Ascending aorta (tissue), 2 donors: ENCODE data around the gene PCDHGA9. TPM values are rescaled to one million over a fixed set of nuclear protein-coding genes. Genes with fewer than 3 reads are reported as not detected.
"Not testable (repeated sequence)": the region's sequence is repeated elsewhere in the genome, so short reads cannot be mapped to it uniquely, and the experiment has no call there.

Experiments used
- DNase-seq, 2 donors: peaks; one replicate each; pipeline ENCODE4 v3.0.0-alpha.2; 2019; ENCODE audit warnings: low spot score in 2 of 2
- H3K27ac ChIP-seq, 2 donors: fragments of 200-600 bp; sonication (generic); one replicate each; pipeline ENCODE4 v1.5.1; 2016 to 2017; ENCODE audit warnings: mild to moderate bottlenecking in 1 of 2
- H3K27me3 ChIP-seq: fragments of 200-600 bp; sonication (generic); one replicate; pipeline ENCODE4 v1.5.1; 2017
- H3K36me3 ChIP-seq, 2 donors: fragments of 200-600 bp; sonication (generic); one replicate each; pipeline ENCODE4 v1.5.1; 2016
- H3K4me1 ChIP-seq, 2 donors: fragments of 200-600 bp; sonication (generic); one replicate each; pipeline ENCODE4 v1.5.1; 2016 to 2017; ENCODE audit warnings: mild to moderate bottlenecking in 1 of 2
- H3K4me3 ChIP-seq, 2 donors: fragments of 200-600 bp; sonication (generic); one replicate each; pipeline ENCODE4 v1.5.1; 2016 to 2017; ENCODE audit warnings: mild to moderate bottlenecking in 1 of 2
- H3K9me3 ChIP-seq, 2 donors: fragments of 200-600 bp; sonication (generic); one replicate each; pipeline ENCODE4 v1.5.1; 2016
- intact Hi-C: fragments of 100-400 bp; cut with DNase I; formaldehyde crosslinking; loops from one replicate; pipeline ENCODE4 v1.15.1; 2023
- total RNA-seq: library from RNA; depleted of rRNA; stranded (reverse); fragments of >200 nt; gene quantifications from one replicate; pipeline ENCODE4 v1.1.0, GENCODE V29; 2016
- TF ChIP-seq, protein P1 (sequence below), 3 experiments: fragments of 200-600 bp in 2 of 3; fragments of 450-650 bp in 1 of 3; sonication (generic) in 2 of 3; IDR thresholded peaks; one replicate each; pipeline ENCODE4 v1.5.1; 2016 to 2019; ENCODE audit warnings: antibody characterized with exemption in 3 of 3, mild to moderate bottlenecking in 1 of 3, moderate library complexity in 1 of 3

The PCDHGA9 gene
- total RNA-seq, 1 donor from 2014 or later = 3.2 TPM

DNA sequence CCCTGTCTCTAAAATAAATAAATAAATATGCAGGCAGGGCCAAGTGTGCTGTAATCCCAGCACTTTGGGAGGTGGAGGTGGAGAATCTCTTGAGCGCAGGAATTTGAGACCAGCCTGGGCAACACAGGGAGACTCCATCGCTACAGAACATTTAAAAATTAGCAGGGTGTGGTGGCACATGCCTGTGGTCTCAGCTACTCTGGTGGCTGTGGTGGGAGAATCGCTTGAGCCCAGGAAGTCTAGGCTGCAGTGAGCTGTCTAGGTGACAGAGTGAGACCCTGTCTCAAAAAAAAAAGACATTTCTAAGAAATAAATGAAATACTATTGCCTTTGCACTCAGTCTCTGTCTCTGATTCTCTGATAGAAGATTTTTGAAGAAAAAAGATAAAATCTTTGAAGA, 9.0 kb downstream of the PCDHGA9 start:
- Histone ChIP-seq H3K4me3 (no peak overlapping the region), H3K4me1 (no peaks in the 10 kb centered on the region), H3K27me3 (no peaks in the 10 kb centered on the region), H3K36me3 (peaks cover 0 to 6% of the 10 kb centered on the region in 2 donors), H3K27ac (no peak overlapping the region), H3K9me3 (peaks cover 95 to 100% of the 10 kb centered on the region in 2 donors)
- TF ChIP-seq, protein P1, sequence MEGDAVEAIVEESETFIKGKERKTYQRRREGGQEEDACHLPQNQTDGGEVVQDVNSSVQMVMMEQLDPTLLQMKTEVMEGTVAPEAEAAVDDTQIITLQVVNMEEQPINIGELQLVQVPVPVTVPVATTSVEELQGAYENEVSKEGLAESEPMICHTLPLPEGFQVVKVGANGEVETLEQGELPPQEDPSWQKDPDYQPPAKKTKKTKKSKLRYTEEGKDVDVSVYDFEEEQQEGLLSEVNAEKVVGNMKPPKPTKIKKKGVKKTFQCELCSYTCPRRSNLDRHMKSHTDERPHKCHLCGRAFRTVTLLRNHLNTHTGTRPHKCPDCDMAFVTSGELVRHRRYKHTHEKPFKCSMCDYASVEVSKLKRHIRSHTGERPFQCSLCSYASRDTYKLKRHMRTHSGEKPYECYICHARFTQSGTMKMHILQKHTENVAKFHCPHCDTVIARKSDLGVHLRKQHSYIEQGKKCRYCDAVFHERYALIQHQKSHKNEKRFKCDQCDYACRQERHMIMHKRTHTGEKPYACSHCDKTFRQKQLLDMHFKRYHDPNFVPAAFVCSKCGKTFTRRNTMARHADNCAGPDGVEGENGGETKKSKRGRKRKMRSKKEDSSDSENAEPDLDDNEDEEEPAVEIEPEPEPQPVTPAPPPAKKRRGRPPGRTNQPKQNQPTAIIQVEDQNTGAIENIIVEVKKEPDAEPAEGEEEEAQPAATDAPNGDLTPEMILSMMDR (IDR thresholded peaks at IDR 0.05) = no peak
- intact Hi-C loops = no loop called here
- no peak for DNase-seq

DNA sequence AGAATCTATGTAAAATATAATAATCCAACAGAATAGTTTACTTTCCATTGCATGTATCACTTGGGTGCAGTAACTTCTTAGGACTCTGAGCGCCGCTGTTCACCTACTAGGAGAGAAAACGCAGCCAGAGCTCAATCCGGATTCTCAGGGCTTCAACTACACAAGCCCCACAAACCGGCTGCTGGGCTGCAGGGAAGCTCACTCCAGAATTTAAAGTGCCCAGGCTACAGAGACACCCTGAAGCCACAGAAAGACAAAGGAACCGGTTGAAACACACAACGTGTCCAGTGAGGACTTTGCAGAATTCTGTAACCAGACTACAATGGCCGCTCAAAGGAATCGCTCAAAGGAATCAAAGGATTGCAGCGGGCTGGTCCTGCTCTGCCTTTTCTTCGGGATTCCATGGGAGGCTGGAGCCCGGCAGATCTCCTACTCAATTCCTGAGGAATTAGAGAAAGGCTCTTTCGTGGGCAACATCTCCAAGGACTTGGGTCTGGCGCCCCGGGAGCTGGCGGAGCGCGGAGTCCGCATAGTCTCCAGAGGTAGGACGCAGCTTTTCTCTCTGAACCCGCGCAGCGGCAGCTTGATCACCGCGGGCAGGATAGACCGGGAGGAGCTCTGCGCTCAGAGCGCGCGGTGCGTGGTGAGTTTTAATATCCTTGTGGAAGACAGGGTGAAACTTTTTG, 10.4 kb downstream of the PCDHGA9 start, which contains the start of gene PCDHGA10:
PCDHGA10 (plus strand) TSS at position 134 of the 686 bp plus-strand sequence; CDS start at position 323, 189 bp downstream.
- peak within 1 kb of the TSS; percentile 14 to 30 for H3K4me3 ChIP-seq

DNA sequence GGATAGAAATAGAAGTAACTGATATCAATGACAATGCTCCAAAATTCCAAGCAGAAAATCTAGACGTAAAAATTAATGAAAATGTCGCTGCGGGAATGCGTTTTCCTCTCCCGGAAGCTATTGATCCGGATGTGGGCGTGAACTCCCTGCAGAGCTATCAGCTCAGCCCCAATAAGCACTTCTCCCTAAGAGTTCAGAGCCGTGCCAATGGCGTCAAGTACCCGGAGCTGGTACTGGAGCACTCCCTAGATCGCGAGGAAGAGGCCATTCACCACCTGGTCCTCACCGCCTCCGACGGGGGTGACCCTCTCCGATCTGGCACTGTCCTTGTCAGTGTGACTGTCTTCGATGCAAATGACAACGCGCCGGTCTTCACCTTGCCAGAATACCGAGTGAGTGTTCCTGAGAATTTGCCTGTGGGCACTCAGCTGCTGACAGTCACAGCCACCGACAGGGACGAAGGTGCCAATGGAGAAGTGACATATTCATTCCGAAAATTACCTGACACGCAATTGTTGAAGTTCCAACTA, 11.0 kb downstream of the PCDHGA9 start:
- DNase-seq = no peak
- Histone ChIP-seq H3K9me3 (peaks cover 97 to 100% of the 10 kb centered on the region in 2 donors), H3K27ac (no peak overlapping the region), H3K27me3 (no peaks in the 10 kb centered on the region), H3K36me3 (peaks cover 0 to 6% of the 10 kb centered on the region in 2 donors), H3K4me3 (peak overlapping the region; percentile 14 to 30), H3K4me1 (no peaks in the 10 kb centered on the region)
- TF ChIP-seq, protein P1 (IDR thresholded peaks at IDR 0.05) = no peak
- intact Hi-C loops = no loop called here

More for the DNA sequence above, 10.4 kb downstream of the PCDHGA9 start, which contains the start of gene PCDHGA10:
- no peak for DNase-seq
- peaks cover 0 to 6% of the 10 kb centered on the region in 2 donors for H3K36me3 ChIP-seq
- intact Hi-C loops = no loop called here
- TF ChIP-seq, protein P1 (IDR thresholded peaks at IDR 0.05) = peak in 2 of 3 experiments; percentile 6 to 12
- H3K27me3 ChIP-seq = no peaks in the 10 kb centered on the region
- H3K27ac ChIP-seq = no peak within 1 kb of the TSS
- H3K9me3 ChIP-seq = peaks cover 96 to 100% of the 10 kb centered on the region in 2 donors
- no peaks in the 10 kb centered on the region for H3K4me1 ChIP-seq

DNA sequence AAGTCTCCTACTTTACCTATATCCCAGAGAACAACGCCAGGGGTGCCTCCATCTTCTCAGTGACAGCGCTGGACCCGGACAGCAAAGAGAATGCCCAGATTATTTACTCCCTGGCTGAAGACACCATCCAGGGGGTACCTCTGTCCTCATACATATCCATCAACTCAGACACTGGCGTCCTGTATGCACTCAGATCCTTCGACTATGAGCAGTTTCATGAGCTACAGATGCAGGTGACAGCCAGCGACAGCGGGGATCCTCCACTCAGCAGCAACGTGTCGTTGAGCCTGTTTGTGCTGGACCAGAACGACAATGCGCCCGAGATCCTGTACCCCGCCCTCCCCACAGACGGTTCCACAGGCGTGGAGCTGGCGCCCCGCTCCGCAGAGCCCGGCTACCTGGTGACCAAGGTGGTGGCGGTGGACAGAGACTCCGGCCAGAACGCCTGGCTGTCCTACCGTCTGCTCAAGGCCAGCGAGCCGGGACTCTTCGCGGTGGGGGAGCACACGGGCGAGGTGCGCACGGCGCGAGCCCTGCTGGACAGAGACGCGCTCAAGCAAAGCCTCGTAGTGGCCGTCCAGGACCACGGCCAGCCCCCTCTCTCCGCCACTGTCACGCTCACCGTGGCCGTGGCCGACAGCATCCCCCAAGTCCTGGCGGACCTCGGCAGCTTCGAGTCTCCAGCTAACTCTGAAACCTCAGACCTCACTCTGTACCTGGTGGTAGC, 12.1 kb downstream of the PCDHGA9 start:
- not testable (repeated sequence) for H3K4me3 ChIP-seq
- intact Hi-C loops = loop anchor here (5.0 kb wide), 1 partner anchor 148 kb away; no protein-coding TSS in a partner anchor

DNA sequence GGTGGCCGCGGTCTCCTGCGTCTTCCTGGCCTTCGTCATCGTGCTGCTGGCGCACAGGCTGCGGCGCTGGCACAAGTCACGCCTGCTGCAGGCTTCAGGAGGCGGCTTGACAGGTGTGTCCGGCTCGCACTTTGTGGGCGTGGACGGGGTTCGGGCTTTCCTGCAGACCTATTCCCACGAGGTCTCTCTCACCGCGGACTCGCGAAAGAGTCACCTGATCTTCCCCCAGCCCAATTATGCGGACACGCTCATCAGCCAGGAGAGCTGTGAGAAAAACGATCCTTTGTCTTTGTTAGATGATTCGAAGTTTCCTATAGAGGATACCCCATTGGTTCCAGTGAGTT, 12.7 kb downstream of the PCDHGA9 start:
- H3K36me3 ChIP-seq, H3K4me1 ChIP-seq, H3K27me3 ChIP-seq, DNase-seq, H3K4me3 ChIP-seq, H3K27ac ChIP-seq: not testable (repeated sequence)
- intact Hi-C loops = loop anchor here (5.0 kb wide), 1 partner anchor 147 kb away; no protein-coding TSS in a partner anchor
- H3K9me3 ChIP-seq = peaks cover 97 to 100% of the 10 kb centered on the region in 2 donors

More for the DNA sequence above, 12.1 kb downstream of the PCDHGA9 start:
- peaks cover 97 to 100% of the 10 kb centered on the region in 2 donors for H3K9me3 ChIP-seq
- not testable (repeated sequence) for DNase-seq, H3K27ac ChIP-seq, H3K27me3 ChIP-seq, H3K36me3 ChIP-seq, H3K4me1 ChIP-seq

DNA sequence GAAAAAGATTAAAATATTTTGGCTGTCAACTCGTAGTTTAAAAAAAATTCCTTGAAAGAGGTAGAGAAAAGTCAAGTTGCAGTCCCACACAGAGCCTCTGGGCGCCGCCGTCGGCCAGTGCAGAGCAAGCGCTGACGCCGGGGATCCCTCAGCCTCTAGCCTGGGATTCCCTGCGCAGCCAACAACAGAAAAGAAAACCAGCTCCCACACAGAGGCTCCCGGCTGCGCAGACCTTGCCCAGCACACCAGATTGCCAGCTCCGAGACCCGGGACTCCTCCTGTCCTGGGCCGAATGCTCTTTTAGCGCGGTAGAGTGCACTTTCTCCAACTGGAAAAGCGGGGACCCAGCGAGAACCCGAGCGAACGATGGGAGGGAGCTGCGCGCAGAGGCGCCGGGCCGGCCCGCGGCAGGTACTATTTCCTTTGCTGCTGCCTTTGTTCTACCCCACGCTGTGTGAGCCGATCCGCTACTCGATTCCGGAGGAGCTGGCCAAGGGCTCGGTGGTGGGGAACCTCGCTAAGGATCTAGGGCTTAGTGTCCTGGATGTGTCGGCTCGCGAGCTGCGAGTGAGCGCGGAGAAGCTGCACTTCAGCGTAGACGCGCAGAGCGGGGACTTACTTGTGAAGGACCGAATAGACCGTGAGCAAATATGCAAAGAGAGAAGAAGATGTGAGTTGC, 15.1 kb downstream of the PCDHGA9 start, which contains the start of gene PCDHGB7:
PCDHGB7 (plus strand) TSS at position 184 of the 679 bp plus-strand sequence; CDS start at position 367, 183 bp downstream.
- peak within 1 kb of the TSS; percentile 40 to 54 for H3K4me3 ChIP-seq
- TF ChIP-seq, protein P1 (IDR thresholded peaks at IDR 0.05) = peak in 2 of 3 experiments; percentile 34 to 50
- not testable (repeated sequence) for H3K4me1 ChIP-seq, H3K27ac ChIP-seq, H3K27me3 ChIP-seq, H3K36me3 ChIP-seq
- peak in 1 of 2 donors; percentile 84 for DNase-seq
- H3K9me3 ChIP-seq = peaks cover 98 to 100% of the 10 kb centered on the region in 2 donors
- intact Hi-C loops = loop anchor here (5.0 kb wide), 1 partner anchor 145 kb away; no protein-coding TSS in a partner anchor
